ENCODE measurements around the gene MEF2D.
A peak's percentile ranks its signal among the peaks of the same experiment; 100 is the strongest.

The MEF2D gene

GRCh38 chr1:156500543-156500792 lies at the start of gene MEF2D:
Gene MEF2D, minus strand, starts transcription at chr1:156500775. Its CDS starts 17,483 bp downstream, at chr1:156483292.
- Histone ChIP-seq H3K4me1 (ENCODE audit: insufficient read depth, low read length, severe bottlenecking) (peaks cover 83% of the 10 kb centered on the region), H3F3A (ENCODE audit: insufficient read depth, low read length) (peaks cover 7% of the 10 kb centered on the region; the same call in 1 of the 2 replicates), H3K27me3 (ENCODE audit: insufficient read depth, low read length) (no peaks in the 10 kb centered on the region)

GRCh38 chr1:156550346-156550745 lies 49.8 kb upstream of the MEF2D start:
- no peaks in the 10 kb centered on the region for H3K9me2 ChIP-seq (ENCODE audit: low read depth, low read length)
- no peak overlapping the region for H3K9ac ChIP-seq (ENCODE audit: low read length)
- no peaks in the 10 kb centered on the region for H3K79me2 ChIP-seq (ENCODE audit: insufficient read depth, low read length)
- TF ChIP-seq EZH2 (IDR thresholded peaks at IDR 0.05; ENCODE audit: borderline replicate concordance, low read length) = no peak
- TF ChIP-seq CTCF (IDR thresholded peaks at IDR 0.05; ENCODE audit: low read length) = no peak
- no peak overlapping the region for H3K27ac ChIP-seq (ENCODE audit: low read depth, low read length, poor library complexity, severe bottlenecking)
- no peaks in the 10 kb centered on the region for H4K20me1 ChIP-seq (ENCODE audit: insufficient read depth, low read length)
- no peaks in the 10 kb centered on the region for H3F3A ChIP-seq (ENCODE audit: insufficient read depth, low read length)
- H3K4me3 ChIP-seq (ENCODE audit: low read depth, low read length, poor library complexity, severe bottlenecking) = no peak overlapping the region
- no peaks in the 10 kb centered on the region; the same call in 1 of the 2 replicates for H3K27me3 ChIP-seq (ENCODE audit: insufficient read depth, low read length)
- H3K9me3 ChIP-seq (ENCODE audit: low read length) = no peaks in the 10 kb centered on the region
- no peak overlapping the region for H3K4me2 ChIP-seq (ENCODE audit: low read length)
- H3K4me1 ChIP-seq (ENCODE audit: insufficient read depth, low read length, severe bottlenecking) = no peaks in the 10 kb centered on the region
- no peaks in the 10 kb centered on the region for H3K36me3 ChIP-seq (ENCODE audit: insufficient read depth, low read length)
- no peak overlapping the region for H2AFZ ChIP-seq (ENCODE audit: low read length)

More at GRCh38 chr1:156500543-156500792, at the start of gene MEF2D:
- Histone ChIP-seq H3K27ac (ENCODE audit: low read depth, low read length, poor library complexity, severe bottlenecking) (peak within 1 kb of the TSS; percentile 100), H3K9ac (ENCODE audit: low read length) (peak within 1 kb of the TSS; percentile 90), H2AFZ (ENCODE audit: low read length) (no peak within 1 kb of the TSS), H3K4me3 (ENCODE audit: low read depth, low read length, poor library complexity, severe bottlenecking) (peak within 1 kb of the TSS; percentile 94), H3K36me3 (ENCODE audit: insufficient read depth, low read length) (no peaks in the 10 kb centered on the region; the same call in 1 of the 2 replicates), H3K4me2 (ENCODE audit: low read length) (peak within 1 kb of the TSS; percentile 97), H3K9me2 (ENCODE audit: low read depth, low read length) (no peaks in the 10 kb centered on the region), H3K9me3 (ENCODE audit: low read length) (no peaks in the 10 kb centered on the region), H4K20me1 (ENCODE audit: insufficient read depth, low read length) (no peaks in the 10 kb centered on the region), H3K79me2 (ENCODE audit: insufficient read depth, low read length) (peaks cover 47% of the 10 kb centered on the region)
- no peak for TF ChIP-seq EZH2 (IDR thresholded peaks at IDR 0.05; ENCODE audit: borderline replicate concordance, low read length)

DNA sequence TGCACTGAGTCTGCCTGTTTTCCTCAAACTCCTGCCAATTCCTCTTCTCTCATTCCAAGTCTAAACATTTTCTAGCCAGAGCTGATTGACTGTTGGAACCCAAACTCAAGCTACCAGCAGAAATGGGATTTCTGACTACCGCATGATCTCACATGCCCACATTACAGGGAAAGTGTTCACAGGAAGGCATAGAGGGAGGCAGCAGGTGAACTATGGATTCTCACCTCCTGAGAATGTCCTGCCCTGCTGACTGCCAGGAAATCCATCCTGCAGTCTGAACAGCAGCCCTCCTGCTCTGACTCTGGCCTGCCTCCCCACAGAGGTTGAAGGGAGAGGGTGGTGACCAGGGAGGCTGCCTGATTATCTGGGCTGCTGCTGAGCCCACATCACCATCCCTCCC lies 49.3 kb upstream of the MEF2D start:
- Histone ChIP-seq H3K9me2 (ENCODE audit: low read depth, low read length) (no peaks in the 10 kb centered on the region), H2AFZ (ENCODE audit: low read length) (no peak overlapping the region), H3K9ac (ENCODE audit: low read length) (no peak overlapping the region), H3K9me3 (ENCODE audit: low read length) (no peaks in the 10 kb centered on the region), H4K20me1 (ENCODE audit: insufficient read depth, low read length) (no peaks in the 10 kb centered on the region), H3K27me3 (ENCODE audit: insufficient read depth, low read length) (no peaks in the 10 kb centered on the region; the same call in 1 of the 2 replicates), H3K4me1 (ENCODE audit: insufficient read depth, low read length, severe bottlenecking) (no peaks in the 10 kb centered on the region), H3K27ac (ENCODE audit: low read depth, low read length, poor library complexity, severe bottlenecking) (no peak overlapping the region), H3K36me3 (ENCODE audit: insufficient read depth, low read length) (no peaks in the 10 kb centered on the region), H3F3A (ENCODE audit: insufficient read depth, low read length) (no peaks in the 10 kb centered on the region), H3K4me2 (ENCODE audit: low read length) (no peak overlapping the region), H3K4me3 (ENCODE audit: low read depth, low read length, poor library complexity, severe bottlenecking) (no peak overlapping the region), H3K79me2 (ENCODE audit: insufficient read depth, low read length) (no peaks in the 10 kb centered on the region)
- no peak for TF ChIP-seq CTCF (IDR thresholded peaks at IDR 0.05; ENCODE audit: low read length)
- TF ChIP-seq EZH2 (IDR thresholded peaks at IDR 0.05; ENCODE audit: borderline replicate concordance, low read length) = no peak

GRCh38 chr1:156549390-156549789 lies 48.8 kb upstream of the MEF2D start:
- Histone ChIP-seq H3K79me2 (ENCODE audit: insufficient read depth, low read length) (no peaks in the 10 kb centered on the region), H3K4me3 (ENCODE audit: low read depth, low read length, poor library complexity, severe bottlenecking) (no peak overlapping the region), H3K27ac (ENCODE audit: low read depth, low read length, poor library complexity, severe bottlenecking) (no peak overlapping the region), H3F3A (ENCODE audit: insufficient read depth, low read length) (no peaks in the 10 kb centered on the region), H4K20me1 (ENCODE audit: insufficient read depth, low read length) (no peaks in the 10 kb centered on the region), H3K4me1 (ENCODE audit: insufficient read depth, low read length, severe bottlenecking) (no peaks in the 10 kb centered on the region), H3K9ac (ENCODE audit: low read length) (no peak overlapping the region), H3K9me2 (ENCODE audit: low read depth, low read length) (no peaks in the 10 kb centered on the region), H3K4me2 (ENCODE audit: low read length) (no peak overlapping the region), H3K9me3 (ENCODE audit: low read length) (no peaks in the 10 kb centered on the region), H3K36me3 (ENCODE audit: insufficient read depth, low read length) (no peaks in the 10 kb centered on the region), H3K27me3 (ENCODE audit: insufficient read depth, low read length) (no peaks in the 10 kb centered on the region; the same call in 1 of the 2 replicates), H2AFZ (ENCODE audit: low read length) (no peak overlapping the region)
- no peak for TF ChIP-seq CTCF (IDR thresholded peaks at IDR 0.05; ENCODE audit: low read length)
- no peak for TF ChIP-seq EZH2 (IDR thresholded peaks at IDR 0.05; ENCODE audit: borderline replicate concordance, low read length)
